OCI-LY1 (cell line): Measurements from ENCODE around the gene ZSWIM5.
"Not testable (repeated sequence)": the region's sequence is repeated elsewhere in the genome, so short reads cannot be mapped to it uniquely, and the experiment has no call there.

Source experiments
- H2AFZ ChIP-seq: fragments of 200-600 bp; sonication (generic), shearing (Covaris generic); 2 replicates; pipeline ENCODE4 v1.6.0; 2014; ENCODE audit warnings: antibody characterized with exemption, mild to moderate bottlenecking, low read length
- H3F3A ChIP-seq: fragments of 200-600 bp; sonication (generic), shearing (Covaris generic); 2 replicates; pipeline ENCODE4 v1.6.0; 2014; ENCODE audit warnings: mild to moderate bottlenecking, antibody characterized with exemption, low read length, moderate library complexity; ENCODE audit not compliant: insufficient read depth
- H3K27ac ChIP-seq: fragments of 200-600 bp; sonication (generic); 2 replicates; pipeline ENCODE4 v1.5.1; 2014; ENCODE audit warnings: low read length, mixed run types, mild to moderate bottlenecking, low read depth; ENCODE audit not compliant: poor library complexity, severe bottlenecking
- H3K27me3 ChIP-seq: fragments of 200-600 bp; sonication (generic); 2 replicates; pipeline ENCODE4 v1.6.0; 2014; ENCODE audit warnings: antibody characterized with exemption, mild to moderate bottlenecking, low read length, moderate library complexity; ENCODE audit not compliant: insufficient read depth
- H3K36me3 ChIP-seq: fragments of 200-600 bp; sonication (generic); 2 replicates; pipeline ENCODE4 v1.6.1; 2014; ENCODE audit warnings: mild to moderate bottlenecking, antibody characterized with exemption, low read length, moderate library complexity, mixed read lengths; ENCODE audit not compliant: insufficient read depth
- H3K4me1 ChIP-seq: fragments of 200-600 bp; sonication (generic); 2 replicates; pipeline ENCODE4 v1.5.1; 2014; ENCODE audit warnings: mild to moderate bottlenecking, low read length, moderate library complexity; ENCODE audit not compliant: insufficient read depth, severe bottlenecking
- H3K4me2 ChIP-seq: fragments of 200-600 bp; sonication (generic), shearing (Covaris generic); 2 replicates; pipeline ENCODE4 v1.6.1; 2014; ENCODE audit warnings: low read length
- H3K4me3 ChIP-seq: fragments of 200-600 bp; sonication (generic); 2 replicates; pipeline ENCODE4 v1.5.1; 2014; ENCODE audit warnings: low read length, low read depth, mild to moderate bottlenecking, mixed read lengths; ENCODE audit not compliant: poor library complexity, severe bottlenecking
- H3K79me2 ChIP-seq: fragments of 200-600 bp; shearing (Covaris generic); 2 replicates; pipeline ENCODE4 v1.6.1; 2016; ENCODE audit warnings: mixed run types, low read length, mixed read lengths; ENCODE audit not compliant: insufficient read depth
- H3K9ac ChIP-seq: fragments of 200-600 bp; sonication (generic), shearing (Covaris generic); 2 replicates; pipeline ENCODE4 v1.6.1; 2014; ENCODE audit warnings: mild to moderate bottlenecking, low read length, mixed read lengths
- H3K9me2 ChIP-seq: fragments of 200-600 bp; sonication (generic), shearing (Covaris generic); 2 replicates; pipeline ENCODE4 v1.6.1; 2014; ENCODE audit warnings: low read depth, mild to moderate bottlenecking, low read length, mixed read lengths
- H3K9me3 ChIP-seq: fragments of 200-600 bp; shearing (Covaris generic); 2 replicates; pipeline ENCODE4 v1.6.1; 2014; ENCODE audit warnings: low read length, mixed read lengths
- H4K20me1 ChIP-seq: fragments of 200-600 bp; sonication (generic), shearing (Covaris generic); 2 replicates; pipeline ENCODE4 v1.6.0; 2016; ENCODE audit warnings: mild to moderate bottlenecking, low read length; ENCODE audit not compliant: insufficient read depth
- CTCF ChIP-seq: fragments of 200-600 bp; sonication (generic), shearing (Covaris generic); IDR thresholded peaks from 2 replicates; pipeline ENCODE4 v1.5.1; 2017; ENCODE audit warnings: mild to moderate bottlenecking, antibody characterized with exemption, low read length, moderate library complexity, mixed read lengths
- EZH2 ChIP-seq: fragments of 200-600 bp; sonication (generic), shearing (Covaris generic); IDR thresholded peaks from 2 replicates; pipeline ENCODE4 v1.8.0; 2017; ENCODE audit warnings: borderline replicate concordance, mixed run types, mild to moderate bottlenecking, antibody characterized with exemption, low read length, moderate library complexity, mixed read lengths

Gene ZSWIM5

DNA sequence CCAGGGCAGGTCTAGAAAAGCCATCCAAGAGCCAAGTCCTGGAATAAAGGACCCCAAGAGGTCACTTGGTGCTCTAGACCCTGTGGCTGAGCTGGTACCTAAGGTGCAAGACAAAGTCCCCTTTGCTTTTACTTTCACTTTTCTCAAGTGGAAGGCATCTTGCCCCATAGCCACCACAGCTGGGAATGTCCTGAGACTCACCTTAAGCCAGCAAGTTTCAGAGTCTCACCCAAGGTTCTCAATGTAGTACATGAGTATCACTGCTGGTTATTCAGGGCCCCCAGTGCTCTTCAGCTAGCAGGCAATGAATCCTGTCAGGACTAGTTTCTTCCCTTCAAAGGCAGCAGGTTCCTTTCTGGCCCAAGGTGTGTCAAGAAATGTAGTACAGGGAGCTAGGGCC is 126.9 kb downstream of the ZSWIM5 start:
- H3K9ac ChIP-seq: no peak overlapping the region
- TF ChIP-seq CTCF (no peak), EZH2 (no peak)
- H4K20me1 ChIP-seq: no peaks in the 10 kb centered on the region
- no peaks in the 10 kb centered on the region for H3K4me1 ChIP-seq
- H3K27ac ChIP-seq: no peak overlapping the region
- no peak overlapping the region for H2AFZ ChIP-seq
- H3K4me2 ChIP-seq: no peak overlapping the region
- no peaks in the 10 kb centered on the region for H3K9me3 ChIP-seq
- no peaks in the 10 kb centered on the region for H3F3A ChIP-seq
- no peaks in the 10 kb centered on the region for H3K27me3 ChIP-seq
- H3K4me3 ChIP-seq: no peak overlapping the region
- H3K9me2 ChIP-seq: no peaks in the 10 kb centered on the region
- no peaks in the 10 kb centered on the region for H3K79me2 ChIP-seq
- H3K36me3 ChIP-seq: no peaks in the 10 kb centered on the region

- not testable (repeated sequence) for H3K27me3 ChIP-seq, H3K9me2 ChIP-seq, H3K36me3 ChIP-seq, H3K4me2 ChIP-seq, H3K27ac ChIP-seq, H3K9me3 ChIP-seq, H3K4me1 ChIP-seq, H3K9ac ChIP-seq, H3K4me3 ChIP-seq, H3K79me2 ChIP-seq, H2AFZ ChIP-seq, H4K20me1 ChIP-seq, H3F3A ChIP-seq
These were observed 129.4 kb downstream of the ZSWIM5 start for GRCh38 chr1:45076959-45077358.

DNA sequence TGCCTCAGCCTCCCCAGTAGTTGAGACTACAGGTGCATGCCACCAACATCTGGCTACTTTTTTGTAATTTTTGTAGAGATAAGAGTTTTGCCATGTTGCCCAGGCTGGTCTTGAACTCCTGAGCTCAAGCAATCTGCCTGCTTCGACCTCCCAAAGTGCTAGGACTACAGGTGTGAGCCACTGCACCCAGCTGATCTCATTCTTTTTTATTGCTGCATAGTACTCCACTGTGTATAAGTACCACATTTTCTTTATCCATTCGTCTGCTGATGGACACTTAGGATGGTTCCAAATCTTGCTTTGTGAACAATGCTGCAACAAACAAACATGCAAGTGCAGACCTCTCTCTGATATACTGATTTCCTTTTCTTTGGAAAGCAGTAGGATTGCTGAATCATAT is 134.8 kb downstream of the ZSWIM5 start:
- Histone ChIP-seq H3K27ac (no peak overlapping the region), H3K27me3 (no peaks in the 10 kb centered on the region), H3K4me3 (no peak overlapping the region), H3K9me3 (no peaks in the 10 kb centered on the region), H4K20me1 (no peaks in the 10 kb centered on the region), H3K9ac (no peak overlapping the region), H3K79me2 (no peaks in the 10 kb centered on the region), H3K36me3 (no peaks in the 10 kb centered on the region), H2AFZ (no peak overlapping the region), H3F3A (no peaks in the 10 kb centered on the region), H3K4me2 (no peak overlapping the region), H3K4me1 (no peaks in the 10 kb centered on the region), H3K9me2 (no peaks in the 10 kb centered on the region)
- TF ChIP-seq CTCF: no peak
- no peak for TF ChIP-seq EZH2

GRCh38 chr1:45067806-45068205 is 138.6 kb downstream of the ZSWIM5 start:
- no peaks in the 10 kb centered on the region for H3K4me1 ChIP-seq
- no peaks in the 10 kb centered on the region for H3F3A ChIP-seq
- no peak overlapping the region for H2AFZ ChIP-seq
- no peaks in the 10 kb centered on the region for H3K36me3 ChIP-seq
- H4K20me1 ChIP-seq: no peaks in the 10 kb centered on the region
- H3K9me3 ChIP-seq: no peaks in the 10 kb centered on the region
- no peak overlapping the region for H3K4me3 ChIP-seq
- no peaks in the 10 kb centered on the region for H3K9me2 ChIP-seq
- no peaks in the 10 kb centered on the region for H3K27me3 ChIP-seq
- H3K9ac ChIP-seq: no peak overlapping the region
- H3K4me2 ChIP-seq: no peak overlapping the region
- H3K79me2 ChIP-seq: no peaks in the 10 kb centered on the region
- TF ChIP-seq EZH2: no peak
- TF ChIP-seq CTCF: no peak
- H3K27ac ChIP-seq: no peak overlapping the region
